GM21723 (cell line): Measurements from ENCODE around the gene TXNDC11.

ENCODE experiments used
- ATAC-seq: cut with Tn5 transposase; IDR thresholded peaks from one replicate; pipeline ENCODE4 v1.9.1; 2021; ENCODE audit warnings: mild to moderate bottlenecking, moderate library complexity; ENCODE audit not compliant: unreplicated experiment

The TXNDC11 gene

DNA sequence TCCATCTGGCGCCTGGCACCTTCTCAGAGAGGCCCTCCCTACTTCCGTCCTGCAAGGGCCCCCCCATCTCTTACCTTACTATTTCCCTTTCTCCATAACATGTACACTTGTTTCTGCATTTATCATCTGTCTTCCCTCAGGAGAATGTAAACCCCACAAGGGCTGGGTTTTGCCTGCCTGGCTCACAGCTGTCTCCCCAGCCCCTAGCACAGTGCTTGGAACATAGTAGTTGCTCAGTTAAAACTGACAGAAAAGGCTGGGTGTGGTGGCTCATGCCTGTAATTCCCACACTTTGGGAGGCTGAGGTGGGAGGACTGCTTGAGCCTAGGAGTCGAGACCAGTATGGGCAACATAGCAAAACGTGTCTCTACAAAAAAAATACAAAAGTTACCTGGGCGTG lies 80.1 kb downstream of the TXNDC11 start:
- ATAC-seq: no peak

DNA sequence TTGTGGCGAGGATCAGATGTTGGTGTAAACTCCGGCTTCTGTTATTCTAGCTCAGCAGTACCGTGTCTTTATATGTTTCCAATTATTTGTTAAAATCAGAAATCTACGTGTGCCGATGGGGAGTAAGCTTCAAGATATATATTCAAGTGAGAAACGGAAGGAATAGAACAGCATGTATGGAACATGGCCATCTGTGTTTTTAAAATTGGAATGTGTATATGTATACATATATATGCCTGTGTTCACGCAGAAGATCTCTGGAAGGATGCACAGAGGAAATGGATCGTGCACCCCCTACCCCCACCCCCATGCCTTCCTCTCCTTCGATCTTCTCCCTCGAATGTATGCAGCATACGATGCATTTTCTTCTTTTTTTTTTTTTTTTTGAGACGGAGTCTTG lies 82.1 kb downstream of the TXNDC11 start:
- ATAC-seq: no peak

DNA sequence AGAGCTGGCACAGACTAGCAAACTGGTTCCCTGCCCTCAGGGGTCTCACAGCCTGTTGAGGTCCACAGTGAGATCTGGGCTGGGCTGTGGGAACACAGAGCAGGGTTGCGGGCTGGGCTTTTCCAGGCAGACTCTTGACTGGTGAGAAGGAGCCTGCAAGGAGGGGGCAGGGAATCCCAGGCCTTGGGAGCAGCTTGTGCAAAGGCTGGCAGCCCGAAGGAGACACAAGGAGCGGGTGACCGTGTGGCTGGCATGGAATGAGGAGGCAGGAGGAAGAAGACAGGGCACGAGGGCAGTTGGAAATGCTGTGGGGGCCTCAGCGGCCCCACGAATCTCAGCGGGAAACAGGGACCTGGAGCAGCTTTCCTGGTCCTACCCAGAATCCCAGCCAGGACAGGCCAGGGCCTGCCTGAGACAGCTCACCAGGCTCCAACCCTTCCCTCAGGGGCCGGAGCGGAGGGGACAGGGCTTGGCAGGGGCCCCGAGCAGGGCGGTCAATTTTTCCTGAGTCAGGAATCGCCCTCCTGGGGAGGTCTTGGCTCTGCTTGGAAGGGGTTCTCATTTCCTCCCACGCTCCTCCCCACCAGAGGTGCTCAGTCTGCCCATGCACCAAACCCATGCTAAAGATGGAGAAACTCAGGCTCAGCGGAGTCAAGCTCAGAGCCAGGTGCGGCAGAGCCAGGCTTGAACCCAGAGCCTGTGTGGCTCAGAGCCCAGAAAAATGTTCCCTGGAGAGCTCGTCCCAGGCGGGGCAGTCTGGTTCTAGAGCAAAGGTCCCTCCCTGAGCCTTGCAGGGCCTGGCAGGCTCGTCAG lies 83.6 kb downstream of the TXNDC11 start:
- ATAC-seq: no peak

DNA sequence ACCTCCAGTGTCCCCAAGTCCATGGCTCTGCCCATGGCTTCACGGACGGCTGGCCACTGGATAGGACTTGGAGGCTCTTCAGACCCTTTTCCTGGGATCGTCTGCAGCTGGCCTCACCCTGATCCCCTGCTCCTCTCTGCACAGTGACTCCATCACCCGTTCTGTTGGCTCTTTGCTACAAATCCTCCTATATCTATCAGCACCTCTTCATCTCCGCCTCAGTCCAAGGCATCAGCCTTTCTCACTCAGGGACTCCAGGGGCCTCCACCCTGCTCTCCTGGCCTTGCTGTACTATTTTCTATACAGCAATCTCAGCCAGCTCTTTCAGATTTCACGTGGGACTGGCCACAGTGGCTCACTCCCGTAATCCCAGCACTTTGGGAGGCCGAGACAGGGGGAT lies 85.1 kb downstream of the TXNDC11 start:
- no peak for ATAC-seq

DNA sequence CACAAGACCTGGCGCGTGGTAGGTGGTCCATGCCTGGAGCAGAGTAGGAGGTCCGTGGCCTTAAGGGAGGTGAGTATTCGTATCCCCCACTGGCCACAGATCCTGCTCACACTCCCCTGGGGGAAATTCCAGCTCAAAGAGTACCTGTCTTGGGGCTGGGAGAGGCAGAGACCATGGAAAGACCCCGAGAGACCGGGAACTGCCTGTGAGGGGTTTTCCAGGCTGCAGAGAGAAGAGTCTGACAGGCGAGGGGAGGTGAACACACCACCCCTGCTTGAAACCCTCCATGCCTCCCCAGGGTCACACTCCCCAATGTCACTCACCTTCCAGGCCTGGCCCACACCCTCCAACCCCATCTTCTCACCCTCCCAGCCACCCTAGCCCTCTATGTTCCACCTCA lies 87.0 kb downstream of the TXNDC11 start:
- no peak for ATAC-seq

DNA sequence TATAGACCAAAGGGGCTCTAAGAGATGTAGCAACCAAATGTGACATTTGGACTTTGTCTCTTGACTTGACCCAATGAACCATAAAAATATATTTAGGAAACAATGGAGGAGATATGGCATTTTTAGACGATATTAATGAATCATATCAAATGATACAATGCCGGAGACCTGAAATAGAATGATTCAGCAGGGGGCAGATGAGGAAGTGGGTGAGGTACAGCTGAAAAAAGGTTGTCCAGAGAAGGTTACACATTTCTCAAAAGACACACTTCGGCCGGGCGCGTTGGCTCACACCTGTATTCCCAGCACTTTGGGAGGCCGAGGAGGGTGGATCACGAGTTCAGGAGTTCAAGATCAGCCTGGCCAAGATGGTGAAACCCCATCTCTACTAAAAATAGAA lies 90.9 kb downstream of the TXNDC11 start:
- ATAC-seq: no peak

DNA sequence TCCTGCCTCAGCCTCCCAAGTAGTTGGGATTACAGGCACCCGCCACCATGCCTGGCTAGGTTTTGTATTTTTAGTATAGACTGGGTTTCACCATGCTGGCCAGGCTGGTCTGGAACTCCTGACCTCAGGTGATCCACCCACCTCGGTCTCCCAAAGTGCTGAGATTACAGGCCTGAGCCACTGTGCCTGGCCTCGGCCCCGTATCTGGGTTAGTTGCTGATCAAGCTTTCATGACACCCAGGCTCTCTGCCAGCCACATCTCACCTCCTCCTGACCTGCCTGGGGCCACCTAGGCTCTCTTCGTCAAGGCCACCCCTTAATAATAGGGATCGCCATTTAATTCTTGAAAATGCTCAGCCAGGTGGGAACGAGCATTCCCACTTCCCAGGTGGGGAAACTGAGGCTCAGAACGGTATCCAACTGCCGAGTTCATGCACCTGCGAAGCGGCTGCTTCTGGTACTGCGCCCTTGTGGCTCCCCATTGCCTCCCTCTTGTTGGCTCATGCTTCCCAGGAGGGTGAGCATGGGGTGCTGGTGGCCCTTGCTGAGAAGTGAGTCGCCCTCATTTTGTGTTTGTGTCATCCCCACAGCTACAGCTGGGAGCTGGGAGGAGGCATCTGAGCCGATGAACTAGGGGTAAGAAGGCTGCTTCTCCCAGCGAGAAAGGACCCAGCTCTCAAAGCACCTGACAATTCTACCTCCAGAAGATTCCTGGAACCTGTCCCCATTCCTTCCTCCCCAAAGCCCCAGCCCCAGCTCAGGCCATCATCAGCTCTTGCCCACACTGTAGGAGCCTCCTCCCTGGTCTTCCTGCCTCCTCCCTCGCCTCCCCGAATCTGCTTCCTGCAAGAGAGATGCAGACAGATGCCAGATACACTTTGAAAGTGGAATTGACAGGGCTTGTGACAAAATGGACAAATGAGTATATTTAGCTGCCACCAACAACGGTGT lies 91.7 kb downstream of the TXNDC11 start:
- ATAC-seq: no peak

DNA sequence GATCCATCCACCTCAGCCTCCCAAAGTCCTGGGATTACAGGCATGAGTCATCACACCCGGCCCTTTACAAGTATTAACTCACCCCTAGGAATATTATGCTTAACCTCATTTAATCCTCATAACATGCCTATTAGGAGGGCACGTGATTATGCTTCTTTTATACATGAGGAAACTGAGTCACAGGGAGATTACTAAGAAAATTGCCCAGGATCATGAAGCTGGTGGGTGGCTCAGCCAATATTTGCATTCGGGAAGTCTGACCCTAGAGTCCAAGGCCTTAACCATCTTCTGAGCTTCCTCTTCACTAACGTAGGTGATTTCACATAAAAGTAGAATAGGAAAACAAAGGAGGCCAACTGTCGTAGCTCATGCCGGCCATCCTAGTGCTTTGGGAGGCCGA lies 93.4 kb downstream of the TXNDC11 start:
- no peak for ATAC-seq

DNA sequence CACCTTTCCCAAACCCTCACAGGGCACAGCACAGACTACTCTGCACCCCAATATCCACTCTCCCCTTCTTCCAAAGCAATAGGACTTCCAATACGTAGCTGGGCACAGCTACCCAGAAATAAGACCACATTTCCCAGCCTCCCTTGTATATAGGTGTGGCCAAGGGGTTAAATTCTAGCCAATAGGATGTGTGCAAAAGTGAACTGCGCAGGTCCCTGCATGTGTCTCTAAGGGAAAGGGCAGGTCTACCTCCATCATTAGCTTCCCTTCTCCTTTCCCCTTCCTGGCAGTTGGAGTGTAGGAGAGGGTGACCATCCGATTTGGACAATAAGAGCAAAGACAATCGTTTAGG lies 99.9 kb downstream of the TXNDC11 start:
- ATAC-seq: no peak

DNA sequence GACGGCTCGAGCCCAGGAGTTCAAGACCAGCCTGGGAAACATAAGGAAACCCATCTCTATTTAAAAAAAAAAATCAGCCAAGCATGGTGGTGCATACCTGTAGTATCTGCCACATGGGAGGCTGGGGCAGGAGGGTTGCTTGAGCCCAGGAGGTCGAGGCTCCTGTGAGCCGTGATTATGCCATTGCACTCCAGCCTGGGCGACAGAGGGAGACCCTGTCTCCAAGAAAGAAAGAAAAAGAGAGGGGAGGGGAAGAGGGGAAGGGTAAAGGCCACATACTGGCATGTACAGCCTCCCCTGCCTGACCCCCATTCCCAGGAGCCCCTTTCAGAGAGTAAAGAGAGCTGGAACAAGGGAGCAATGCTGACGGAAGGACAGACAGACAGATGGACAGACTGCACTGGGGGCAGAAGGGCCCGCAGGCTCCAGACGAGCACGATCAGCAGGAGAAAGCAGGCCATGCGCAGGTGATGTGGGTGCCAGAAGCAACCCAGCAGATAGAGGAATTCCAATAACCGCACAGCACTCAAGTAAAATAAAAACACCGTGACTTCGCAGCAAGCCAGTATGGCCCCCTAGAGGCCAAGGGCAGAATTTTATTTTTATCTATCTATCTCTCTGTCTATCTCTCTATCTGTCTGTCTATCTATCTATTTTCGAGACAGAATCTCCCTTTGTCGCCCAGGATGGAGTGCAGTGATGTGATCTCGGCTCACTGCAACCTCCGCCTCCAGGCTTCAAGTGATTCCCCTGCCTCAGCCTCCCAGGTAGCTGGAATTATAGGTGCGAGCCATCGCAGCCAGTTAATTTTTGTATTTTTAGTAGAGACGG lies 101.5 kb downstream of the TXNDC11 start:
- ATAC-seq: no peak

DNA sequence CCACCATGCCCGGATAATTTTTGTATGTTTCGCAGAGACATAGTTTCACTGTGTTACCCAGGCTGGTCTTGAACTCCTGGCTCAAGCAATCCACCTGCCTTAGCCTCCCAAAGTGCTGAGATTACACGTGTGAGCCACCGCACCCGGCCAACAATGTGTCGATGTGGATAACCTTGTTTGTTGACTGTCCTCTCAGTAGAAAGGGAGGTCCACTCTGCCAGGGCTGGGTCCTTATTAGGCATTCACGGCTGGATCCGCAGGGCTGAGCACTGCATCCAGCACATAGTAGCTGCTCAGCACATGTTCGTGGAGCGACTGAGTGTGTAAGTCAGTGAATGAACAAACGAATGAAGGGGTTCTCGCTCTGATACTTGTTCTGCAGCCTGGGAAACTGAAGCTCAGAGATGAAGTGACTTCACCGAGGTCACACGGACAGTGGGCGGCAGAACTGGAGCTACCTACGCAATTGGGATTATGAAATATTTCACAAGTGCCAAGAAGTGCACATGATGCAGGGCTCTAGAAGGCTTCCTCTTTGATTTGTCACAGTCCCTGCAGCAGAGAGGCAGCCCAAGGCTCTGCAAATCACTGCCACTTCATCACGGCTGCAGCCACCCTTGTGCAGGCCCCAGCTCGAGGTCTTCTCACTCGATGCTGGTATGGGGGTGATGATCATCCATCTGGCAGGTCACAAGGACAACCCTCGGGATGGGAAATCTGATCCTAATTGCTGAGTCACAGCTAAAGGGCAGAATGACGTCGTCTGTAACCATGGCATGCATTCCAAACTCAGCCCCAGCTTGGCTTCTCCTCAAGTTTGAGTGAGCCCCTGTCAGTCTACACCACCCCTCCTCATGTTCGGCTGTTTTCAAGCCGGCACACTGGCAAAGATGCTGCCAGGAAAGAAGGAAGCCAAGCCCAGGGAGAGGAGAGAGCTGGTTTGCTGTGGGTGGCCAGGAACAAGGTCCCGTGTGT lies 102.4 kb downstream of the TXNDC11 start:
- ATAC-seq: no peak

DNA sequence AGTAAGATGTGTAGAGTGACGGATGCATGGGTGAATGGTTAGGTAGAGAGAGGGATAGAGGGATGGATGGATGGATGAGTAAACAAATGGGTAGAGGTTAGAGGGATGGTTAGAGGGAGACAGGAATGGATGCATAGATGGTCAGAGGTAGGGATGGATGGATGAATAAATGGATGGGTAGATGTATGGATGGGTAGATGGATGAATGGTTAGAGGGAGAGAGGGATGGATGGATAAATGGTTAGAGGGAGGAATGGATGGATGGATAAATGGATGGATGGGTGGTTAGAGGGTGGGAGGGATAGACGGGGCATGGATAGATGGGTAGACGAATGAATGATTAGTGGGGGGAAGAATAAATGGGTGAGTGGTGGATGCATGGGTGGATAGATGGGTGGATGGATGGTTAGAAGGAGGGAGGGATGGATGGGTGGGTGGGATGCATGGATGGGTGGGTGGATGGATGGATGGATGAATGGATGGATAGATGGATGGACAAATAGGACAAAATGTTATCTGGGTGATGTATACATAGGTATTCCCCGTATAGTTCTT lies 103.6 kb downstream of the TXNDC11 start:
- ATAC-seq: no peak

DNA sequence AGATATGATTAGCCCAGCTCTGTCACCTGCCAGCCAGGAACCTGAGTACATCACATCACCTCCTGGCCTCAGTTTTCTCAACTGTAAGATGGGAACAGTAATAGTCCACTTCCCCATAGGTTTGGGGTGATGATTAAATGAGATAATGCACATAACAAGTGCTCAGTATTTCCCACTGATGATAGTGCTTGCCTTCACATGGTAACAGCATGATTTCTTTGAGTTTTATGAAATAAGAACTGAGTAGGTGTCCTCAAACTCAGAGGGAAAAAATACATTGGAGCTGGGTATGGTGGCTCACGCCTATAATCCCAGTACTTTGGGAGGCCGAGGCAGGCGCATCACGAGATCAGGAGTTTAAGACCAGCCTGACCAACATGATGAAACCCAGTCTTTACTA lies 104.5 kb downstream of the TXNDC11 start:
- no peak for ATAC-seq

DNA sequence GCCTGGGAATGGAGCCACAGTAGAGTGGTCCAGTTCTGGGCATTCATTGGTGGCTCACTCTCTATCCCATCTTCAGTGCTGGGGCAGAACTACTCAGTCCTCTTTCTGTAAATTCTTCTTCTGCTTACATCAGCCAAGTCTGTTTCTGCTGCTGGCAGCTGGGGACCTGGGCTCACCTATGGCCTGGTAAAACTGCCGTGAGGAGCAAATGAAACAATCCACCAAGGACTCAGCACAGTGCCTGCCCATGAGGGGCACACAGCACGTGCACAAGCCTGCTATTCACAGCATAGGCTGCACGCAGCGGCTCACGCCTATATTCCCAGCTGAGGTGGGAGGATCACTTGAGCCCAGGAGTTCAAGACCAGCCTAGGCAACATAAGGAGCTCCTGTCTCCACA lies 105.3 kb downstream of the TXNDC11 start:
- no peak for ATAC-seq

DNA sequence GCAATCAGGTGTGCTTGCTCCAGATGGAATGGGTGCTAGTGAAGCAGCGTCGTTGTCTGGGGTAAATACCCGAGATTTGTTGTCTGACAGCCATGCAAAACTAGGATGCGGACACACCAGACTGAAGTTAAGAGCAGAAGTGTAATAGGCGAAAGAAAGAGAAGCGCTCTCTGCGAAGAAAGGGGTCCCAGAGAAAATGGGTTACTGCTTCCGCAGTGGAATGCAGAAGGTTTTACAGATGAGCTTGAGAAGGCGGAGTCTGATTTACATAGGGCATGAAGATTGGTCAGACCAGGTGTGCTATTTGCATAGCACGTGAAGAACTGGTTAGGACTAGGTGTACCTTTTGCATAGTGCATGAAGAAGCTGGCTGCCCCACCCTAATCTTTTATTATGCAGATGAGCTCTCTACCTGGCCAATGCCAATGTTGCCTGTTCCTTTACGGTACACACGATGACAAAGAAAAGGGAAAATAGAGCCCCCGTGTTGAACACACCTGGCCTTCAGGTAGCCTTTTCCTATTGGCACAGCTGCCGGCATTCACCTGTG lies 106.4 kb downstream of the TXNDC11 start:
- ATAC-seq: no peak

DNA sequence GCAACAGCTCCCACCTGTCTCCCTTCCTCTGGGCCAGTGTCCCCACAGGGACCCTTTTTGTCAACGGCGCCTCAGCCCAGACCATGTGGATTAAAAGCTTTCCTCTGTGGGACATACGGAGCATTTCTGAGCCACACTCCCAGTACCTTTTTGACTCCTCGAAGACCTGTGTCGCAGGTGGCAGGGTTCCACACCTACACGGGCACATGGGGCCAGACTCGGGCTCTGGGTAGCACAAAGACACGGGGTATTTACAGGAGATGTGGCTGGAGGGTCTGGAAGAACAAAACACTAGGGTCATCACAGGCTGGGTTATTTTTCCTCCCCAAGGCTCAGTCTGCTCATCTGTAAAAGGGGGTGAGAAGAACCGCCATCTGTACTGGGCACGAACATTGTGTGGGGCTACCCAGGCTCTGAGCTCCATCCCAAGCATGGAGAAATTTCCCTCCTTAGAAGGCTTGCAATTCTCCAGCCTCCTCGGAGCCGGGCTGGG lies 106.9 kb downstream of the TXNDC11 start:
- no peak for ATAC-seq

DNA sequence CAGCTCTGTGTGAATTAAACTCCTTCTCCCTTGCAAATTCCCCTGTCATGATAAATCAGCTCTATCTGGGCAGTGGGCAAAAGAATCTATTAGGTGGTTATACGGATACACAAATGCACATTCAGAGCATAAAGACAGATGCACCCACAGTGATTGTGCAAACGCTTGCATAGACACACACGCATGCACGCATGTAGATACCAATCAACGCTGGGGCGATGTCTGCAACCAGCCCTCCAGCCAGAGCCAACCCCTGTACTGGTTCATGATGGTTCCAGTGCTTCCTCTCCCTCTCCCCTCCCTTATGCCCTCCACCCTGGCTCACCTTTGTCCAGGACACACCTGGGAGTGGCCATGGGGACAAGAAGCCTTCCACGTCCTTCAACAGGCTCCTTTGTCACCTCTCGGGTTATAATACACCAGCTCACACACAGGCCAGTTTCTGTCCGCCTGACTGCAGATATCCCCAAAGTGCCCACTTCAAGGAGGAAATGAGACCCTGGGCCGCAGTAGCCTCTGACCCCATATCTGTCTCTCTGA lies 107.5 kb downstream of the TXNDC11 start:
- no peak for ATAC-seq

DNA sequence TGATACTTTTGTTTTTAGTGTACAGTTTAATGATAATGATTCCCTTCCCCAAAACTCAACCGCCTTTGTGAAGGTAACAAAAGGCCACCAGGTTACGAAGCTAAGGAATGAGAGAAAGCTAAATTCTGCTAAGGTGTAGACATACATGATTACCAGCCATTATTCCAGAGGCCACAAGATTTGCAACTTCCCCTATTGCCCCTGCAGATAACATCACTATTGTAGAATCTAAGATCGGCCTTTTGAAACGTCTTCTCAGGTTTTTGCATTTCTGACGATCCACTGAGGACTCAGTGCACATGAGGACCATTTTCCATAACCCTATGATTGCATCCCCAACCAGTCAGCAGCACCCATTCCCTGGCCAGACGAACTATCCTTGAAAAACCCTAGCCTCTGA lies 108.3 kb downstream of the TXNDC11 start:
- no peak for ATAC-seq

DNA sequence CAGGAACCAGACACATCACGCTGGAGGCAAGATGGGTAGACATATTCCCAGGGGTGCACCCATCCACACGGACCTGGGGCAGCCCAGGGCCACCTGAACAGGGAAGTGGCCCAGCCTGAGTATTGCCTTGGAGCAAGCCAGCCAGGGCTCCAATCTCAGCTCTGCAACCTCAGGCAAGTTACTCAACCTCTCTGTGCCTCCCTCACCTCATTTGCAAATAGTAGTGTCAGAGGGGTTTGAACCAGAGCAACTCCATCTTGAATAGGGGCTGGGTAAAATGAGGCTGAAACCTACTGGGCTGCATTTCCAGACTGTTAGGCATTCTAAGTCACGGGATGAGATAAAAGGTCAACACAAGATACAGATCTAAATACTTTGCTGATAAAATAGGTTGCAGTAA lies 109.5 kb downstream of the TXNDC11 start:
- ATAC-seq: no peak
